Type B pancreatic cell (in vitro differentiated cells): ENCODE measurements around the gene CEACAM1. TPM values are rescaled to one million over a fixed set of nuclear protein-coding genes. Genes with fewer than 3 reads are reported as not detected.

Experiments
- DNase-seq: peaks from one replicate; pipeline ENCODE4 v3.0.0; 2021; ENCODE audit warnings: mixed read lengths; ENCODE audit not compliant: unreplicated experiment; ENCODE audit errors: extremely low spot score
- H3K27ac Mint-ChIP-seq: 2 replicates; pipeline ENCODE4 v1.8.0; 2021; ENCODE audit warnings: mild to moderate bottlenecking, mixed read lengths
- H3K27me3 Mint-ChIP-seq: 2 replicates; pipeline ENCODE4 v1.8.0; 2021; ENCODE audit warnings: mixed read lengths
- H3K36me3 Mint-ChIP-seq: 2 replicates; pipeline ENCODE4 v1.8.0; 2021; ENCODE audit warnings: mixed read lengths
- H3K4me1 Mint-ChIP-seq: one replicate; pipeline ENCODE4 v1.8.0; 2021; ENCODE audit warnings: mixed read lengths; ENCODE audit not compliant: unreplicated experiment
- H3K4me3 Mint-ChIP-seq: 2 replicates; pipeline ENCODE4 v1.8.0; 2021; ENCODE audit warnings: mild to moderate bottlenecking, mixed read lengths
- H3K9me3 Mint-ChIP-seq: 2 replicates; pipeline ENCODE4 v1.8.0; 2021; ENCODE audit warnings: mixed read lengths
- CTCF ChIP-seq: fragments of 200-600 bp; sonication (generic); conservative IDR thresholded peaks from 2 replicates; pipeline ENCODE4 v1.5.0; 2021; ENCODE audit warnings: antibody characterized with exemption, mild to moderate bottlenecking
- total RNA-seq: library from RNA; stranded (reverse); gene quantifications from 2 replicates; pipeline ENCODE4 v1.2.1, GENCODE V29; 2021; ENCODE audit warnings: low replicate concordance

CEACAM1 gene
- total RNA-seq, 1 donor from 2014 or later, result 19.1 TPM

GRCh38 chr19:42480335-42481095, 47.8 kb downstream of the CEACAM1 start:
- peak overlapping the region; percentile 7 for H3K4me3 Mint-ChIP-seq
- H3K36me3 Mint-ChIP-seq, result no peaks in the 10 kb centered on the region
- H3K27ac Mint-ChIP-seq, result peak overlapping the region; percentile 30
- H3K4me1 Mint-ChIP-seq, result peaks cover 15% of the 10 kb centered on the region
- H3K27me3 Mint-ChIP-seq, result no peaks in the 10 kb centered on the region
- no peak for TF ChIP-seq CTCF
- no peak for DNase-seq
- no peaks in the 10 kb centered on the region for H3K9me3 Mint-ChIP-seq

- no peaks in the 10 kb centered on the region for H3K36me3 Mint-ChIP-seq
- DNase-seq, result no peak
- H3K9me3 Mint-ChIP-seq, result no peaks in the 10 kb centered on the region
- TF ChIP-seq CTCF, result no peak
- H3K27ac Mint-ChIP-seq, result no peak overlapping the region
- peaks cover 18% of the 10 kb centered on the region for H3K4me1 Mint-ChIP-seq
- peaks cover 2% of the 10 kb centered on the region for H3K27me3 Mint-ChIP-seq
- no peak overlapping the region for H3K4me3 Mint-ChIP-seq
Observed at GRCh38 chr19:42479736-42480135, 48.5 kb downstream of the CEACAM1 start.

GRCh38 chr19:42478765-42479311, 49.4 kb downstream of the CEACAM1 start:
- H3K27ac Mint-ChIP-seq, result no peak overlapping the region
- no peak overlapping the region for H3K4me3 Mint-ChIP-seq
- peaks cover 5% of the 10 kb centered on the region for H3K27me3 Mint-ChIP-seq
- no peaks in the 10 kb centered on the region for H3K36me3 Mint-ChIP-seq
- no peak for DNase-seq
- no peaks in the 10 kb centered on the region for H3K9me3 Mint-ChIP-seq
- H3K4me1 Mint-ChIP-seq, result peaks cover 15% of the 10 kb centered on the region
- TF ChIP-seq CTCF, result no peak

GRCh38 chr19:42477933-42478332, 50.3 kb downstream of the CEACAM1 start:
- TF ChIP-seq CTCF, result no peak
- no peak overlapping the region for H3K4me3 Mint-ChIP-seq
- H3K27me3 Mint-ChIP-seq, result peaks cover 8% of the 10 kb centered on the region
- no peak for DNase-seq
- no peak overlapping the region for H3K27ac Mint-ChIP-seq
- peaks cover 14% of the 10 kb centered on the region for H3K4me1 Mint-ChIP-seq
- H3K9me3 Mint-ChIP-seq, result no peaks in the 10 kb centered on the region
- peaks cover 2% of the 10 kb centered on the region for H3K36me3 Mint-ChIP-seq

- H3K27me3 Mint-ChIP-seq, result peaks cover 11% of the 10 kb centered on the region
- no peak overlapping the region for H3K27ac Mint-ChIP-seq
- no peak overlapping the region for H3K4me3 Mint-ChIP-seq
- peaks cover 17% of the 10 kb centered on the region for H3K4me1 Mint-ChIP-seq
- H3K36me3 Mint-ChIP-seq, result peaks cover 4% of the 10 kb centered on the region
- no peak for TF ChIP-seq CTCF
- no peak for DNase-seq
- no peaks in the 10 kb centered on the region for H3K9me3 Mint-ChIP-seq
Observed at GRCh38 chr19:42477117-42477516, 51.2 kb downstream of the CEACAM1 start.
